Activated CD4-positive, alpha-beta memory T cell treated with anti-CD3 and anti-CD28 coated beads for 36 hours (primary cell): Measurements from ENCODE around the gene DNAJC16. TPM values are rescaled to one million over a fixed set of nuclear protein-coding genes. Genes with fewer than 3 reads are reported as not detected.
"Not testable (repeated sequence)": the region's sequence is repeated elsewhere in the genome, so short reads cannot be mapped to it uniquely, and the experiment has no call there.

ENCODE experiments used
- CTCF ChIA-PET: fragments of 350-600 bp; sonication (Branson Sonifier 250); formaldehyde crosslinking; loops from one replicate; lab custom pipeline; 2021; ENCODE audit warnings: antibody characterized with exemption, inconsistent platforms; lab: Charles Lee
- POLR2A ChIA-PET: fragments of 350-600 bp; sonication (Branson Sonifier 250); formaldehyde crosslinking; loops from one replicate; lab custom pipeline; 2021; ENCODE audit warnings: antibody characterized with exemption; lab: Charles Lee
- DNase-seq: peaks from one replicate; pipeline ENCODE4 v3.0.0-alpha.2; 2020
- H3K27ac Mint-ChIP-seq: one replicate; pipeline ENCODE4 v1.8.0; 2021; ENCODE audit warnings: mixed read lengths
- H3K27me3 Mint-ChIP-seq: one replicate; pipeline ENCODE4 v1.8.0; 2021; ENCODE audit warnings: mixed read lengths
- H3K36me3 Mint-ChIP-seq: one replicate; pipeline ENCODE4 v1.8.0; 2021; ENCODE audit warnings: mixed read lengths
- H3K4me1 Mint-ChIP-seq: one replicate; pipeline ENCODE4 v1.8.0; 2021; ENCODE audit warnings: low read depth, mixed read lengths
- H3K4me3 Mint-ChIP-seq: one replicate; pipeline ENCODE4 v1.8.0; 2021; ENCODE audit warnings: mild to moderate bottlenecking, mixed read lengths
- H3K9me3 Mint-ChIP-seq: one replicate; pipeline ENCODE4 v1.8.0; 2021; ENCODE audit warnings: mixed read lengths
- intact Hi-C: fragments of 100-400 bp; cut with micrococcal nuclease; formaldehyde crosslinking; loops from one replicate; pipeline ENCODE4 v1.15.1; 2023
- total RNA-seq, 2 experiments: library from RNA; stranded (reverse); gene quantifications; one replicate each; pipeline ENCODE4 v1.2.3, GENCODE V29; 2021

The DNAJC16 gene
- total RNA-seq, 2 experiments from 2014 or later, result 10.0 to 10.4 TPM

DNA sequence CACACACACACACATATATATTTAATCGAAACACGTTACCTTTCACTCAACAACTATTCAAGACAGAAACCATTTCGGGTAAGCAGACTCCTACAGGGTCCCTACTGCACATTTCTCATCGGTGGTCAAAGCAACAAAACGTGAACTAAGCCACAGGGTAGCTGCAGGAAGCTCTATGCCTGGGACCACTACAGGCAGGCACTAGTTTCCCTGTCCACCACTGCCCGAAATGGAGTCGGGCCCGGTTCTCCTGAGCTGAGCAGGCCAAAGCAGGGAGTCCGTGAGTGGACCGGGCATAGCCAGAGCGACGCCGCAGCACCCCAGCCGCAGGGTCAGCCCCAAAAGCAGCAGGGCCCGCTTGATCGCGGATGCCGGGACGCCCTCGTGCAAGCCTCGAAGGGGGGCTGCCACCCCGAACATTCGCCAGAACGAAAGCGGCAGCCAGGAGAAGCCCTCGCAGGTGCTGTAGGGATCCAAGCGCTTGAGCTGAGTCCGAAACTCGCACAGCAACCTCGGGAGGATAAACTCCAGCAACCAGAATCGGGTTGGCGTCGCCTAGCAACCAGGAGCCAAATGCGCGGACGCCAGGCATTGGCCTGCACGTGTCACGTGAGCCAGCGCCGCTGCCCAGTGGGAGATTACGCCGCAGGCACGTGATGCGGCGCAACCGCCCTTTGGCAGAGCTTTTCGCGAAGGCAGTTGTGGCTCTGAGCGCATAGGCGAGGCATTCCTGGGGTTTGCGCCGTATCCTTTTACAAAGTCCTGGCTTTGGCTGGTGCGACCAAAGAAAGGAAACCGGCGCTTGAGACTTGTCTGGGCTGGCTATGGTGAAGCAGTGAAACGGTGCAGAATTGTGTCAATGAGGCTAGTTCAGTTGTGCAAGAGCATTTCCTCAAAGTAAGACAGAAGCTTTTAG is 76.7 kb downstream of the DNAJC16 start:
- intact Hi-C loops, result loop anchor here (1.0 kb wide), 2 partner anchors 14 to 24 kb away; partner anchors contain the start of gene DDI2
- ChIA-PET CTCF (interaction anchor here (1.1 kb wide), 1 partner anchor 10 kb away, joined by 4 read pairs; no protein-coding TSS in a partner anchor), POLR2A (interaction anchor here (0.6 to 1.9 kb wide), 6 partner anchors 12 to 768 kb away, joined by 3 to 9 read pairs (median 3); no protein-coding TSS in a partner anchor)
- peak; percentile 95 for DNase-seq
- Mint-ChIP-seq H3K27me3 (no peaks in the 10 kb centered on the region), H3K9me3 (peaks cover 6% of the 10 kb centered on the region), H3K36me3 (no peaks in the 10 kb centered on the region), H3K4me3 (peak overlapping the region; percentile 73), H3K27ac (no peak overlapping the region), H3K4me1 (peaks cover 11% of the 10 kb centered on the region)

- ChIA-PET CTCF (interaction anchor here (1.1 kb wide), 1 partner anchor 10 kb away, joined by 4 read pairs; no protein-coding TSS in a partner anchor), POLR2A (interaction anchor here (1.0 to 1.9 kb wide), 5 partner anchors 11 to 768 kb away, joined by 3 to 9 read pairs (median 3); no protein-coding TSS in a partner anchor)
- not testable (repeated sequence) for H3K9me3 Mint-ChIP-seq, H3K27ac Mint-ChIP-seq, H3K27me3 Mint-ChIP-seq, H3K36me3 Mint-ChIP-seq, DNase-seq
- H3K4me3 Mint-ChIP-seq, result peak overlapping the region; percentile 73
- peaks cover 11% of the 10 kb centered on the region for H3K4me1 Mint-ChIP-seq
- intact Hi-C loops, result loop anchor here (1.0 kb wide), 2 partner anchors 13 to 25 kb away; partner anchors contain the start of gene DDI2
These were observed 77.3 kb downstream of the DNAJC16 start for GRCh38 chr1:15603966-15604282.

GRCh38 chr1:15604400-15604799 is 77.8 kb downstream of the DNAJC16 start:
- H3K27ac Mint-ChIP-seq, H3K9me3 Mint-ChIP-seq, H3K27me3 Mint-ChIP-seq, intact Hi-C loops, H3K36me3 Mint-ChIP-seq, DNase-seq, CTCF ChIA-PET: not testable (repeated sequence)
- H3K4me3 Mint-ChIP-seq, result peak overlapping the region; percentile 73
- H3K4me1 Mint-ChIP-seq, result peaks cover 11% of the 10 kb centered on the region
- POLR2A ChIA-PET, result interaction anchor here (1.1 to 1.9 kb wide), 3 partner anchors 10 to 14 kb away, joined by 3 to 9 read pairs (median 4); no protein-coding TSS in a partner anchor

DNA sequence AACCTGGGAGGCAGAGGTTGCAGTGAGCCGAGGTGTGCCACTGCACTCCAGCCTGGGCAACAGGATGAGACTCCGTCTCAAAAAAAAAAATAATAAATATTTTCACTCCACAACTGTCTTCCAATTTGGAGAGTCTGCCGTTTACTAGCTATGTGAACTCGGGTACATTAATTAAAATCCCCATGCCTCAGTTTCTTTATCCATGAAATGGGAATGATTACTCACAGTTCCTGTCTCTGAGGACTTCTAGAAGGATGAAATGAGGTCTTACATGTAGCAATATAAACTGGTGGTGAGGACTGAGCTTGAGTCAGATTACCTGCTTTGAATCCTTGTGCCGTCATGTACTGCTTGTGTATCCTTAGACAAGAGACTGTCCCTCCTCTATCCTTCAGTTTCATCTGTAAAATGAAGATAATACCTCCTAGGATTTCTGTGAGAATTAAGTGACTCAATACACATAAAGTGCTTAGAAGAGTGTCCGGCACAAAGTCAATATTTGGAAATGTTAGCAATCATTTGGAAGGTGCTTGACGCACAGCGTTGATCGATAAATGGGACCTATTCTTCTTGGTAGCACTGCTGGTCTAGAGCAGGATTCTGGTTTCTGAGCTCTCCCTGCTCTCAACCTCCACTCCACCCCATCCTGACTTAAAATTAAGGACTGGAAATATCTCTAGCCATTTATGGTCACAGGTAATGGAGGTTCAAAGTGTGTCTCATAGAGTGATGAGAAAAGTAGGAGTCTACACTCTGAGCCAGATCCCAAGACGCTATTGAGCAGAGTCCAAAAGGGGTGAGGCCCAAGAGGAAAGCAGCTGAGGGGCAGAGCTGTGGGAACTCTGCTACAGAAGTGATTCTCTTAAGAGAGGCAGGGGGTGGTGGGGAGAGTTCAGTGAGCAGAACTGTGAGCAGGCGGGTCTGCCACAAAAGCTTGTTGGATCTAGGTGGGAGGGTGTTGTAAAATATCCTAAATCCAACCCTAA is 79.0 kb downstream of the DNAJC16 start:
- no peaks in the 10 kb centered on the region for H3K36me3 Mint-ChIP-seq
- no peak overlapping the region for H3K27ac Mint-ChIP-seq
- H3K27me3 Mint-ChIP-seq, result no peaks in the 10 kb centered on the region
- peaks cover 6% of the 10 kb centered on the region for H3K9me3 Mint-ChIP-seq
- ChIA-PET CTCF (no interaction called here), POLR2A (no interaction called here)
- no peak for DNase-seq
- H3K4me1 Mint-ChIP-seq, result peaks cover 11% of the 10 kb centered on the region
- intact Hi-C loops, result no loop called here
- no peak overlapping the region for H3K4me3 Mint-ChIP-seq

- intact Hi-C loops, result loop anchor here (10.0 kb wide), 1 partner anchor 755 kb away; the partner anchor contains the start of gene SZRD1
- POLR2A ChIA-PET, result no interaction called here
These were observed 83.0 kb downstream of the DNAJC16 start for GRCh38 chr1:15609631-15610030.

GRCh38 chr1:15610167-15610566 is 83.5 kb downstream of the DNAJC16 start:
- H3K9me3 Mint-ChIP-seq, result no peaks in the 10 kb centered on the region
- H3K27me3 Mint-ChIP-seq, result no peaks in the 10 kb centered on the region
- CTCF ChIA-PET, result no interaction called here
- H3K36me3 Mint-ChIP-seq, result no peaks in the 10 kb centered on the region
- H3K27ac Mint-ChIP-seq, result no peak overlapping the region
- intact Hi-C loops, result loop anchor here (10.0 kb wide), 1 partner anchor 755 kb away; the partner anchor contains the start of gene SZRD1
- H3K4me3 Mint-ChIP-seq, result no peak overlapping the region
- POLR2A ChIA-PET, result no interaction called here
- no peak for DNase-seq
- no peaks in the 10 kb centered on the region for H3K4me1 Mint-ChIP-seq

More at GRCh38 chr1:15609631-15610030, 83.0 kb downstream of the DNAJC16 start:
- DNase-seq, result no peak
- H3K4me3 Mint-ChIP-seq, result no peak overlapping the region
- CTCF ChIA-PET, result no interaction called here
- H3K27ac Mint-ChIP-seq, result no peak overlapping the region
- no peaks in the 10 kb centered on the region for H3K27me3 Mint-ChIP-seq
- H3K36me3 Mint-ChIP-seq, result no peaks in the 10 kb centered on the region
- H3K4me1 Mint-ChIP-seq, result no peaks in the 10 kb centered on the region
- no peaks in the 10 kb centered on the region for H3K9me3 Mint-ChIP-seq

GRCh38 chr1:15616373-15617172 is 89.9 kb downstream of the DNAJC16 start:
- ChIA-PET CTCF (no interaction called here), POLR2A (interaction anchor here (0.6 to 1.2 kb wide), 6 partner anchors 13 to 220 kb away, joined by 3 read pairs; no protein-coding TSS in a partner anchor)
- Mint-ChIP-seq H3K9me3 (no peaks in the 10 kb centered on the region), H3K4me1 (peaks cover 31% of the 10 kb centered on the region), H3K27ac (peak overlapping the region; percentile 93), H3K4me3 (peak overlapping the region; percentile 95), H3K36me3 (peaks cover 10% of the 10 kb centered on the region), H3K27me3 (no peaks in the 10 kb centered on the region)
- intact Hi-C loops, result loop anchor here (1.0 to 10.0 kb wide), 9 partner anchors 13 to 826 kb away; partner anchors contain the start of genes AGMAT, DNAJC16, NECAP2 and SPEN
- DNase-seq, result no peak

DNA sequence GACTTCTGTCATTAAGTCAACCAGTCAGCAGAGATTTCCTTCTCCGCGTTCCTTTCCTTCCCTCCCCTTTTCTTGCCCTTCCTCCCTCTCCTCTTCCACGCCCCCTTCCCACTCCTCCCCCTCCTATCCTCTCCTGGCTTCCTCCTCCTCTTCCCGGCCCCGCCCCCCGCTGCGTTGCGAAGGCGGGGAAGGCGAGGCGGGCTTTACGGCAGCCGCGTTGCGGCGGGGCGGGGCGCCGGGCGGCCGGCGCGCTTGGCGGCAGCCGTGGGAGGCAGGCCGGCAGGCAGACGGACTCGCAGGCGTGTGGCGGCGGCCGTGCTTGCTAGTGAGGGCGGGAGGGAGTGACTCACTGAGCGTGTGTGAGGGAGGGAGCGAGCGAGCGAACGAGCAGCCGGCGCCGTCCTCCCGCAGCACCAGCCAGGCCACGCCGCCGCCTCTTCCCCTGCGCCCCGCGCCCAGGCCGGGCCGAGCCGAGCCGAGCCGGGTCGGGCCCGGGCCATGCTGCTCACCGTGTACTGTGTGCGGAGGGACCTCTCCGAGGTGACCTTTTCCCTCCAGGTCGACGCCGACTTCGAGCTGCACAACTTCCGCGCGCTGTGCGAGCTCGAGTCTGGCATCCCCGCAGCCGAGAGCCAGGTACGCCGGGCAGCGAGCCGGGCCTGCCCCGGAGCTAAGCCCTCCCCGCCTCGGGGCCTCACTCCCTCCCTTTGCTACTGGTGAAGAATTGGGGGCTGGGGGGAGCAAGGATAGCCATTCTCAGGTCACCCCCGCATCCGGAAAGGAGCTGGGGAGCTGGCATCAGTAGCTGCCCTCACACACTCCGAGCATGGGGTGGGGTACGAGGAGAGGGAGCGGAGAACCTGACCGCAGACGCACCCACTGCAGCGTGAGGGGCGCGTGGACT is 90.8 kb downstream of the DNAJC16 start, which contains the start of gene DDI2:
Gene DDI2, plus strand, starts transcription at position 286 of the 904 bp plus-strand sequence. Its CDS starts 213 bp downstream, at position 499.
- no peaks in the 10 kb centered on the region for H3K27me3 Mint-ChIP-seq
- peak; percentile 96 for DNase-seq
- POLR2A ChIA-PET, result interaction anchor here (0.6 to 1.6 kb wide), 10 partner anchors 14 to 239 kb away, joined by 3 to 9 read pairs (median 4); partner anchors contain the start of gene SPEN
- peaks cover 34% of the 10 kb centered on the region for H3K4me1 Mint-ChIP-seq
- H3K36me3 Mint-ChIP-seq, result peaks cover 10% of the 10 kb centered on the region
- CTCF ChIA-PET, result interaction anchor here (0.6 to 1.4 kb wide), 6 partner anchors 21 to 124 kb away, joined by 3 to 5 read pairs (median 3); partner anchors contain the start of gene AGMAT
- peak within 1 kb of the TSS; percentile 93 for H3K27ac Mint-ChIP-seq
- intact Hi-C loops, result loop anchor here (1.0 to 10.0 kb wide), 10 partner anchors 14 to 825 kb away; partner anchors contain the start of genes AGMAT, DNAJC16, NECAP2 and SPEN
- no peaks in the 10 kb centered on the region for H3K9me3 Mint-ChIP-seq
- H3K4me3 Mint-ChIP-seq, result peak within 1 kb of the TSS; percentile 95

DNA sequence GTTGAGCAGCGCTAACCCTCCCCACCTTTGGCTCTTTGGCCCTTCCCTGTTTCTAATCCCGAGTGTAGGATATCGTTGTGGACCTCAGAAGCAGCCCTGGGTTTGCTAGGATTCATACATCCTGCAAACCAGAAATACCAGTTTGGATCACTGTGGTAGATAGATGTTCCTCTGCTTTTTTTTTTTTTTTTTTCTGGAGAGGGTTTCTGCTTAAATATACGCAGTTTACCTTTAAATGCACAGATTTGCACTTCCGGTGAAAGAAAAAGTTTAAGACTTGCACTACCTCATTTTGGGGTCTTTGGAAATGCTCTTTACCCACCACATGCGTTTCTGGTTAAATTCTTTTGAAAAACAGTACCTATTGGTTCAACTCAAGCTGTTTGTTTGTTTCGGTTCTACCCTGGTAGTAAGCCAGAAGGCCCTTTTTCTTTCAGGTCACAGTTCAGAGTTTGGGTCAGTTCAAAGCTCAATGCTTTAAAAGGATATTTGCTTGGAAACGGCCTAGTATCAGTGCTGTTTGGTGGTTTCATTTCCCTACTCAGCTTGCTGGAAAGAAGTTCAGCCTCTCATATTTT is 91.5 kb downstream of the DNAJC16 start:
- ChIA-PET CTCF (interaction anchor here (0.6 to 1.4 kb wide), 6 partner anchors 22 to 123 kb away, joined by 3 to 5 read pairs (median 3); partner anchors contain the start of gene AGMAT), POLR2A (interaction anchor here (0.6 to 1.6 kb wide), 10 partner anchors 15 to 229 kb away, joined by 3 to 9 read pairs (median 3); partner anchors contain the start of gene SPEN)
- intact Hi-C loops, result loop anchor here (1.0 to 10.0 kb wide), 6 partner anchors 62 to 824 kb away; partner anchors contain the start of genes NECAP2 and SZRD1
- no peaks in the 10 kb centered on the region for H3K27me3 Mint-ChIP-seq
- no peaks in the 10 kb centered on the region for H3K9me3 Mint-ChIP-seq
- peaks cover 10% of the 10 kb centered on the region for H3K36me3 Mint-ChIP-seq
- peak overlapping the region; percentile 93 for H3K27ac Mint-ChIP-seq
- DNase-seq, result no peak
- peak overlapping the region; percentile 95 for H3K4me3 Mint-ChIP-seq
- peaks cover 42% of the 10 kb centered on the region for H3K4me1 Mint-ChIP-seq
